ENCODE results near the gene FUT1. TPM values are rescaled to one million over a fixed set of nuclear protein-coding genes. Genes with fewer than 3 reads are reported as not detected.
"Not testable (repeated sequence)": the region's sequence is repeated elsewhere in the genome, so short reads cannot be mapped to it uniquely, and the experiment has no call there.

The FUT1 gene
- total RNA-seq, 4 donors from 2014 or later: 0.27 to 1.00 (median 0.58) TPM

GRCh38 chr19:48719263-48720171 lies 32.9 kb downstream of the FUT1 start, which contains the start of gene MAMSTR:
TSS of gene MAMSTR (minus strand) at chr19:48719725. CDS start at chr19:48719031, 694 bp downstream.
- Histone ChIP-seq H3K4me3 (peak within 1 kb of the TSS in 2 of 4 donors; percentile 40 to 67), H3K27ac (peak within 1 kb of the TSS; percentile 81 to 88 (median 86)), H3K36me3 (no peaks in the 10 kb centered on the region), H3K9me3 (no peaks in the 10 kb centered on the region), H3K4me1 (peaks cover 17 to 40% (median 31%) of the 10 kb centered on the region in 4 donors), H3K27me3 (no peaks in the 10 kb centered on the region)
- in situ Hi-C loops (cut with MboI; ENCODE audit: low pct_ligation_motif_present in 1 of 4, low pct_unique_long_range_greater_than_20kb in 1 of 4, low sequenced_read_pairs in 3 of 4): no loop called here
- 78 to 85% methylated on average over 12 to 33 of the region's 33 CpGs for WGBS, 2 donors (ENCODE audit: low coverage in 1 of 2)
- TF ChIP-seq POLR2AphosphoS5 (IDR thresholded peaks at IDR 0.05): no peak
- no peak for TF ChIP-seq EP300 (IDR thresholded peaks at IDR 0.05; ENCODE audit: low read depth)
- no peak for DNase-seq
- intact Hi-C loops (cut with DNase I; ENCODE audit: low total_unique reads): no loop called here

GRCh38 chr19:48718711-48719231 lies 33.7 kb downstream of the FUT1 start:
- H3K9me3 ChIP-seq: no peaks in the 10 kb centered on the region
- H3K36me3 ChIP-seq: no peaks in the 10 kb centered on the region
- no peak for DNase-seq
- no peak for TF ChIP-seq POLR2AphosphoS5 (IDR thresholded peaks at IDR 0.05)
- no peak for TF ChIP-seq CTCF (IDR thresholded peaks at IDR 0.05)
- TF ChIP-seq POLR2A (IDR thresholded peaks at IDR 0.05): no peak
- TF ChIP-seq EP300 (IDR thresholded peaks at IDR 0.05; ENCODE audit: low read depth): no peak
- no peak overlapping the region for H3K27ac ChIP-seq
- H3K4me1 ChIP-seq: peaks cover 17 to 40% (median 32%) of the 10 kb centered on the region in 4 donors
- no peaks in the 10 kb centered on the region for H3K27me3 ChIP-seq
- in situ Hi-C loops (cut with MboI; ENCODE audit: low pct_ligation_motif_present in 1 of 4, low pct_unique_long_range_greater_than_20kb in 1 of 4, low sequenced_read_pairs in 3 of 4): no loop called here
- intact Hi-C loops (cut with DNase I; ENCODE audit: low total_unique reads): no loop called here
- 71 to 74% methylated on average over 3 to 15 of the region's 15 CpGs for WGBS, 2 donors (ENCODE audit: low coverage in 1 of 2)
- no peak overlapping the region for H3K4me3 ChIP-seq

GRCh38 chr19:48718106-48718505 lies 34.3 kb downstream of the FUT1 start:
- H3K4me1 ChIP-seq: peaks cover 20 to 47% (median 39%) of the 10 kb centered on the region in 4 donors
- H3K9me3 ChIP-seq; intact Hi-C loops (cut with DNase I; ENCODE audit: low total_unique reads); H3K27ac ChIP-seq; in situ Hi-C loops (cut with MboI; ENCODE audit: low pct_ligation_motif_present in 1 of 4, low pct_unique_long_range_greater_than_20kb in 1 of 4, low sequenced_read_pairs in 3 of 4); H3K4me3 ChIP-seq; H3K36me3 ChIP-seq; DNase-seq; H3K27me3 ChIP-seq: not testable (repeated sequence)
- WGBS, 2 donors (ENCODE audit: low coverage in 1 of 2): 93 to 95% methylated on average over 9 to 13 of the region's 13 CpGs

GRCh38 chr19:48716562-48717291 lies 35.7 kb downstream of the FUT1 start:
- H3K27me3 ChIP-seq: no peaks in the 10 kb centered on the region
- intact Hi-C loops (cut with DNase I; ENCODE audit: low total_unique reads): no loop called here
- peak; percentile 38 for DNase-seq
- peaks cover 21 to 52% (median 42%) of the 10 kb centered on the region in 4 donors for H3K4me1 ChIP-seq
- peak overlapping the region; percentile 85 to 93 (median 90) for H3K27ac ChIP-seq
- H3K4me3 ChIP-seq: peak overlapping the region in 2 of 4 donors; percentile 7 to 22
- no peaks in the 10 kb centered on the region for H3K9me3 ChIP-seq
- in situ Hi-C loops (cut with MboI; ENCODE audit: low pct_ligation_motif_present in 1 of 4, low pct_unique_long_range_greater_than_20kb in 1 of 4, low sequenced_read_pairs in 3 of 4): no loop called here
- TF ChIP-seq POLR2A (IDR thresholded peaks at IDR 0.05) (no peak), EP300 (IDR thresholded peaks at IDR 0.05; ENCODE audit: low read depth) (no peak), CTCF (IDR thresholded peaks at IDR 0.05) (no peak), POLR2AphosphoS5 (IDR thresholded peaks at IDR 0.05) (no peak)
- WGBS, 2 donors (ENCODE audit: low coverage in 1 of 2): 24 to 35% methylated on average over 4 to 18 of the region's 24 CpGs
- H3K36me3 ChIP-seq: no peaks in the 10 kb centered on the region
